Measurements from ENCODE around the gene FXYD7. TPM values are rescaled to one million over a fixed set of nuclear protein-coding genes. Genes with fewer than 3 reads are reported as not detected.
"Not testable (repeated sequence)": the region's sequence is repeated elsewhere in the genome, so short reads cannot be mapped to it uniquely, and the experiment has no call there.

The FXYD7 gene
- 1.6 and 2.2 TPM in 2 replicates for total RNA-seq

GRCh38 chr19:35143231-35143715, at the start of gene FXYD7:
FXYD7 (plus strand) TSS chr19:35143255; CDS start chr19:35143334, 79 bp downstream.
- intact Hi-C loops (cut with micrococcal nuclease), result loop anchor here (10.0 kb wide), 2 partner anchors 322 to 368 kb away; partner anchors contain the start of gene ZNF599

GRCh38 chr19:35093430-35093829, 49.6 kb upstream of the FXYD7 start:
- intact Hi-C loops (cut with micrococcal nuclease), result no loop called here

GRCh38 chr19:35093941-35094647, 49.0 kb upstream of the FXYD7 start:
- intact Hi-C loops (cut with micrococcal nuclease), result no loop called here

GRCh38 chr19:35094656-35095055, 48.4 kb upstream of the FXYD7 start:
- intact Hi-C loops (cut with micrococcal nuclease), result no loop called here

GRCh38 chr19:35095667-35096368, 47.2 kb upstream of the FXYD7 start:
- intact Hi-C loops (cut with micrococcal nuclease), result no loop called here

- intact Hi-C loops (cut with micrococcal nuclease), result no loop called here
Observed at GRCh38 chr19:35098413-35099049, 44.5 kb upstream of the FXYD7 start.

GRCh38 chr19:35099155-35099896, 43.7 kb upstream of the FXYD7 start:
- intact Hi-C loops (cut with micrococcal nuclease), result no loop called here

- intact Hi-C loops (cut with micrococcal nuclease), result no loop called here
Observed at GRCh38 chr19:35099897-35100275, 43.2 kb upstream of the FXYD7 start.

- intact Hi-C loops (cut with micrococcal nuclease), result no loop called here
Observed at GRCh38 chr19:35100588-35101533, 42.2 kb upstream of the FXYD7 start.

- intact Hi-C loops (cut with micrococcal nuclease), result not testable (repeated sequence)
Observed at GRCh38 chr19:35101949-35102348, 41.1 kb upstream of the FXYD7 start.

- intact Hi-C loops (cut with micrococcal nuclease), result not testable (repeated sequence)
Observed at GRCh38 chr19:35103614-35104013, 39.4 kb upstream of the FXYD7 start.

- intact Hi-C loops (cut with micrococcal nuclease), result no loop called here
Observed at GRCh38 chr19:35104361-35104760, 38.7 kb upstream of the FXYD7 start.

- intact Hi-C loops (cut with micrococcal nuclease), result no loop called here
Observed at GRCh38 chr19:35105047-35105410, 38.0 kb upstream of the FXYD7 start.

GRCh38 chr19:35105411-35106290, 37.4 kb upstream of the FXYD7 start:
- intact Hi-C loops (cut with micrococcal nuclease), result no loop called here

GRCh38 chr19:35106291-35106583, 36.8 kb upstream of the FXYD7 start:
- intact Hi-C loops (cut with micrococcal nuclease), result no loop called here

GRCh38 chr19:35106898-35107541, 36.0 kb upstream of the FXYD7 start:
- intact Hi-C loops (cut with micrococcal nuclease), result no loop called here

GRCh38 chr19:35107545-35107944, 35.5 kb upstream of the FXYD7 start:
- intact Hi-C loops (cut with micrococcal nuclease), result no loop called here

GRCh38 chr19:35108730-35109129, 34.3 kb upstream of the FXYD7 start:
- intact Hi-C loops (cut with micrococcal nuclease), result no loop called here
